CD14-positive monocyte (primary cell): ENCODE measurements around the gene PADI4. TPM values are rescaled to one million over a fixed set of nuclear protein-coding genes. Genes with fewer than 3 reads are reported as not detected.

Experiments
- DNase-seq, 3 donors: peaks; one replicate each; pipeline ENCODE4 v3.0.0-alpha.2; 2011 to 2022
- H2AFZ ChIP-seq: 2 replicates; pipeline ENCODE4 v1.6.0; 2012; ENCODE audit warnings: mild to moderate bottlenecking, low read depth, low read length, inconsistent platforms; ENCODE audit not compliant: insufficient read depth, poor library complexity, severe bottlenecking
- H3K27ac ChIP-seq, 2 donors: 1 replicate in 1 of 2; 2 replicates in 1 of 2; pipeline ENCODE4 v1.5.1; 2012 to 2013; ENCODE audit warnings: low read length in 2 of 2, control low read depth in 1 of 2, inconsistent platforms in 1 of 2, low read depth in 1 of 2, mild to moderate bottlenecking in 1 of 2
- H3K27me3 ChIP-seq, 2 donors: one replicate each; pipeline versions ENCODE4 v1.6.0 to v1.6.1; 2011 to 2013; ENCODE audit warnings: low read length in 2 of 2; ENCODE audit not compliant: control insufficient read depth in 2 of 2, insufficient read depth in 2 of 2
- H3K36me3 ChIP-seq, 2 donors: replicated peaks in 1 of 2; 1 replicate in 1 of 2; 2 replicates in 1 of 2; pipeline versions ENCODE4 v1.5.1 to v1.6.1; 2012 to 2013; ENCODE audit warnings: low read length in 2 of 2, control low read depth in 1 of 2, inconsistent platforms in 1 of 2, mild to moderate bottlenecking in 1 of 2; ENCODE audit not compliant: insufficient read depth in 2 of 2, control insufficient read depth in 1 of 2
- H3K4me1 ChIP-seq, 2 donors: 1 replicate in 1 of 2; 2 replicates in 1 of 2; pipeline versions ENCODE4 v1.5.1 to v1.6.1; 2012 to 2013; ENCODE audit warnings: low read length in 2 of 2, control low read depth in 1 of 2, inconsistent platforms in 1 of 2, mild to moderate bottlenecking in 1 of 2, moderate library complexity in 1 of 2; ENCODE audit not compliant: insufficient read depth in 2 of 2, control insufficient read depth in 1 of 2
- H3K4me2 ChIP-seq: replicated peaks from 2 replicates; pipeline ENCODE3; 2012; ENCODE audit warnings: low read length, moderate library complexity, mild to moderate bottlenecking; ENCODE audit not compliant: poor library complexity, severe bottlenecking; ENCODE audit errors: extremely low read depth
- H3K4me3 ChIP-seq, 3 experiments: fragments of 200-600 bp in 1 of 3; sonication (generic) in 1 of 3; replicated peaks in 1 of 3; 1 replicate in 2 of 3; 2 replicates in 1 of 3; pipeline ENCODE4 v1.5.1; 2011 to 2013; ENCODE audit warnings: low read length in 3 of 3, mild to moderate bottlenecking in 3 of 3, control low read depth in 2 of 3, low read depth in 2 of 3, inconsistent platforms in 1 of 3, moderate library complexity in 1 of 3
- H3K79me2 ChIP-seq: 2 replicates; pipeline ENCODE4 v1.6.0; 2012; ENCODE audit warnings: mild to moderate bottlenecking, control low read depth, inconsistent platforms, low read length, moderate library complexity; ENCODE audit not compliant: insufficient read depth
- H3K9ac ChIP-seq: 2 replicates; pipeline ENCODE4 v1.6.0; 2017; ENCODE audit warnings: low read length, mild to moderate bottlenecking; ENCODE audit not compliant: insufficient read depth, poor library complexity, severe bottlenecking
- H3K9me3 ChIP-seq, 2 donors: replicated peaks in 1 of 2; 1 replicate in 1 of 2; 2 replicates in 1 of 2; pipeline versions ENCODE4 v1.5.1 to v1.6.1; 2012 to 2013; ENCODE audit warnings: low read length in 2 of 2, control low read depth in 1 of 2; ENCODE audit not compliant: control insufficient read depth in 1 of 2, insufficient read depth in 1 of 2
- H4K20me1 ChIP-seq: 2 replicates; pipeline ENCODE4 v1.6.0; 2012; ENCODE audit warnings: mild to moderate bottlenecking, low read length, control low read depth, moderate library complexity; ENCODE audit not compliant: insufficient read depth
- H3K27ac Mint-ChIP-seq, 7 donors: one replicate each; pipeline ENCODE4 v1.8.0; 2020; ENCODE audit warnings: mild to moderate bottlenecking in 7 of 7, mixed read lengths in 7 of 7, moderate library complexity in 6 of 7, inconsistent platforms in 2 of 7
- H3K27me3 Mint-ChIP-seq, 3 donors: one replicate each; pipeline ENCODE4 v1.8.0; 2021 to 2022; ENCODE audit warnings: low read depth in 3 of 3, mild to moderate bottlenecking in 3 of 3, mixed read lengths in 3 of 3, moderate library complexity in 3 of 3, inconsistent platforms in 1 of 3
- H3K36me3 Mint-ChIP-seq, 2 donors: one replicate each; pipeline ENCODE4 v1.8.0; 2020; ENCODE audit warnings: mixed read lengths in 2 of 2, inconsistent platforms in 1 of 2, mild to moderate bottlenecking in 1 of 2
- H3K4me1 Mint-ChIP-seq: one replicate; pipeline ENCODE4 v1.8.0; 2020; ENCODE audit warnings: mild to moderate bottlenecking, mixed read lengths
- H3K4me3 Mint-ChIP-seq, 2 donors: one replicate each; pipeline ENCODE4 v1.8.0; 2020; ENCODE audit warnings: mild to moderate bottlenecking in 2 of 2, mixed read lengths in 2 of 2, moderate library complexity in 1 of 2
- H3K9me3 Mint-ChIP-seq, 7 donors: one replicate each; pipeline ENCODE4 v1.8.0; 2020 to 2022; ENCODE audit warnings: mixed read lengths in 7 of 7, mild to moderate bottlenecking in 6 of 7, moderate library complexity in 6 of 7, inconsistent platforms in 2 of 7
- CTCF ChIP-seq: fragments of 200-600 bp; IDR thresholded peaks from one replicate; pipeline ENCODE4 v1.8.0; 2022; ENCODE audit warnings: antibody characterized with exemption, mild to moderate bottlenecking
- WGBS: methylation state at CpG from one replicate; pipeline ENCODE4 v1.1.5; 2013; ENCODE audit warnings: missing lambda C conversion rate; ENCODE audit not compliant: insufficient coverage; 5-methylcytosine and 5-hydroxymethylcytosine counted together
- intact Hi-C, 2 donors: fragments of 100-400 bp; cut with micrococcal nuclease; formaldehyde crosslinking; loops; one replicate each; pipeline versions ENCODE4 v1.15.0 to v1.15.1; 2023
- polyA minus RNA-seq: library from RNA; depleted of rRNA, polyadenylated mRNA; stranded (reverse); fragments of >200 nt; gene quantifications from 2 replicates; pipeline ENCODE4 v1.2.3, GENCODE V29; 2012
- polyA plus RNA-seq, 3 donors: library from polyadenylated mRNA; depleted of rRNA in 1 of 3; unstranded in 2 of 3; stranded (reverse) in 1 of 3; fragments of 300-500 nt in 2 of 3; fragments of >200 nt in 1 of 3; fragmentation: Illumina TruSeq in 2 of 3; gene quantifications; 1 replicate in 2 of 3; 2 replicates in 1 of 3; pipeline ENCODE4 v1.2.3, GENCODE V29; 2012 to 2021
- total RNA-seq, 12 experiments: library from RNA in 1 of 12; stranded (reverse) in 1 of 12; fragments of 120-200 nt in 1 of 12; gene quantifications; one replicate each; pipeline ENCODE4 v1.2.4 and lab custom pipeline; 2013 to 2026; ENCODE audit warnings: mixed read lengths in 6 of 12, inconsistent platforms in 1 of 12

PADI4 gene
- 58.2 TPM for total RNA-seq (2013)
- polyA plus RNA-seq (100 to 1,000 TPM; 160 to 356 (median 164) TPM), polyA minus RNA-seq (73.0 and 75.5 TPM in 2 replicates), total RNA-seq (lab: John Stamatoyannopoulos, UW) (10.1 to 76.9 (median 56.8) reads per million in 11 experiments)

- 1% methylated on average over 7 of the region's 8 CpGs for WGBS
- no peak for TF ChIP-seq CTCF
- peaks cover 93 to 100% of the 10 kb centered on the region in 2 donors for H3K4me1 ChIP-seq
- H2AFZ ChIP-seq: no peak within 1 kb of the TSS
- intact Hi-C loops: no loop called here
- H3K27me3 ChIP-seq: no peaks in the 10 kb centered on the region
- peak within 1 kb of the TSS; percentile 88 to 89 for H3K27ac ChIP-seq
- Mint-ChIP-seq H3K36me3 (peaks cover 3 to 15% of the 10 kb centered on the region in 2 donors), H3K9me3 (peaks cover 0 to 7% (median 0%) of the 10 kb centered on the region in 7 donors), H3K4me1 (peaks cover 100% of the 10 kb centered on the region), H3K27me3 (peaks cover 0 to 3% (median 0%) of the 10 kb centered on the region in 3 donors), H3K4me3 (peak within 1 kb of the TSS; percentile 67 to 86), H3K27ac (peak within 1 kb of the TSS; percentile 92 to 98 (median 94))
- H3K9me3 ChIP-seq: no peaks in the 10 kb centered on the region
- no peaks in the 10 kb centered on the region for H3K36me3 ChIP-seq
- peak within 1 kb of the TSS; percentile 22 to 65 (median 32) for H3K4me3 ChIP-seq
- H3K4me2 ChIP-seq: peak within 1 kb of the TSS; percentile 66
- no peaks in the 10 kb centered on the region for H4K20me1 ChIP-seq
- peak within 1 kb of the TSS; percentile 64 for H3K9ac ChIP-seq
- DNase-seq: peak; percentile 75 to 86 (median 86)
- H3K79me2 ChIP-seq: peaks cover 46% of the 10 kb centered on the region
These were observed at the start of gene PADI4 for GRCh38 chr1:17307946-17308345. Gene PADI4, plus strand, starts transcription at chr1:17308197. Its CDS starts 26 bp downstream, at chr1:17308223.

- peaks cover 0 to 2% (median 0%) of the 10 kb centered on the region in 7 donors for H3K9me3 Mint-ChIP-seq
- no peaks in the 10 kb centered on the region for H3K36me3 Mint-ChIP-seq
- H3K27me3 ChIP-seq: no peaks in the 10 kb centered on the region
- H3K27ac ChIP-seq: no peak overlapping the region
- no peak overlapping the region for H3K27ac Mint-ChIP-seq
- no peaks in the 10 kb centered on the region for H4K20me1 ChIP-seq
- no peak overlapping the region for H3K9ac ChIP-seq
- peaks cover 7% of the 10 kb centered on the region for H3K4me1 Mint-ChIP-seq
- no peaks in the 10 kb centered on the region for H3K79me2 ChIP-seq
- WGBS: 91% methylated on average over 4 of the region's 6 CpGs
- no peak overlapping the region for H3K4me3 ChIP-seq
- intact Hi-C loops: no loop called here
- no peak overlapping the region for H3K4me3 Mint-ChIP-seq
- H3K4me1 ChIP-seq: no peaks in the 10 kb centered on the region
- H3K4me2 ChIP-seq: no peak overlapping the region
- H3K9me3 ChIP-seq: no peaks in the 10 kb centered on the region
- DNase-seq: no peak
- H2AFZ ChIP-seq: no peak overlapping the region
- TF ChIP-seq CTCF: no peak
- H3K27me3 Mint-ChIP-seq: peaks cover 0 to 3% (median 3%) of the 10 kb centered on the region in 3 donors
- no peaks in the 10 kb centered on the region for H3K36me3 ChIP-seq
These were observed 49.3 kb upstream of the PADI4 start for GRCh38 chr1:17258758-17259130.
